ENCODE data around the gene PTPRT. TPM values are rescaled to one million over a fixed set of nuclear protein-coding genes. Genes with fewer than 3 reads are reported as not detected.

The PTPRT gene
- total RNA-seq, 1 experiment from 2014 or later: 0.13 TPM

DNA sequence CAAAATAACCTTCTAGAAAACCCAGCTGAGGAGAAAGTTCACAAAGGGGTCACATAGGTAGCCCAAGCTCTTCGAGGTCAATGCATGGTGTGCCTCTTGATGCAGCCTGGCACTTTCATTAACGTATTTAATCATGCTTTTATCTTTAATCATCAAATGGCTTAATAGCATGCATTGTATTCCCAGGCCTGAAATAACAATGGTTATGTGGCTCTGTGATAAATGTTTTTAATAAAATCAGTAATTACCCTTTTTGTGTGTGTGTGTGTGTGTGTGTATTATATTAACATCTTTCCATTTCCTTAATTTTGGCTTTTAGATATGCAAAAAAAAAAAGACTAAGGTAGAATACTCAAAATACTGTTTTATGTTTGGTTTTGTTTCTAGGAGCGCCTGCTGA, 681.8 kb downstream of the PTPRT start:
- no peak for DNase-seq
- Histone ChIP-seq H3K23ac (ENCODE audit: insufficient read length, low read depth, low read length) (no peak overlapping the region), H3K4ac (ENCODE audit: low read depth, low read length) (no peak overlapping the region), H2BK20ac (ENCODE audit: low read depth, low read length, poor library complexity, severe bottlenecking) (no peak overlapping the region), H2BK5ac (ENCODE audit: insufficient read length, low read length) (no peak overlapping the region), H3K27me3 (ENCODE audit: insufficient read depth, low read length) (no peaks in the 10 kb centered on the region), H3K79me2 (ENCODE audit: insufficient read depth, low read length) (no peaks in the 10 kb centered on the region), H3K4me2 (ENCODE audit: insufficient read depth, insufficient read length, low read length) (no peak overlapping the region), H3K14ac (ENCODE audit: insufficient read depth, low read length) (no peak overlapping the region), H3K23me2 (ENCODE audit: insufficient read length, low read depth, low read length, poor library complexity, severe bottlenecking) (no peaks in the 10 kb centered on the region), H4K91ac (ENCODE audit: insufficient read length, low read depth, low read length) (no peak overlapping the region), H3K4me1 (ENCODE audit: insufficient read depth, low read length) (no peaks in the 10 kb centered on the region), H4K5ac (ENCODE audit: insufficient read length, low read depth, low read length) (no peak overlapping the region), H3K56ac (ENCODE audit: insufficient read length, low read depth, low read length) (no peak overlapping the region), H3K9me3 (ENCODE audit: control insufficient read depth, low read depth, low read length) (no peaks in the 10 kb centered on the region), H2AFZ (ENCODE audit: low read length) (no peak overlapping the region), H4K8ac (replicated peaks; ENCODE audit: insufficient read length, low read depth, low read length) (no peak overlapping the region), H2AK5ac (ENCODE audit: insufficient read length, low read length) (no peak overlapping the region), H2BK15ac (ENCODE audit: low read depth, low read length) (no peak overlapping the region), H3T11ph (ENCODE audit: low read length) (no peak overlapping the region), H4K20me1 (ENCODE audit: control insufficient read depth, insufficient read depth, insufficient read length) (no peaks in the 10 kb centered on the region), H3K9ac (ENCODE audit: extremely low read depth, insufficient read length, low read length) (no peak overlapping the region), H3K18ac (ENCODE audit: insufficient read length, low read depth, low read length) (no peak overlapping the region), H3K79me1 (ENCODE audit: insufficient read depth, low read depth, low read length, poor library complexity, severe bottlenecking) (no peaks in the 10 kb centered on the region), H3K27ac (ENCODE audit: insufficient read length, low read depth, low read length) (no peak overlapping the region), H2BK12ac (ENCODE audit: insufficient read length, low read depth, low read length) (no peak overlapping the region), H2BK120ac (ENCODE audit: low read depth, low read length, poor library complexity, severe bottlenecking) (no peak overlapping the region)
- Mint-ChIP-seq H3K27ac (no peak overlapping the region), H3K9me3 (peaks cover 6 to 9% of the 10 kb centered on the region in 2 experiments), H3K4me1 (no peaks in the 10 kb centered on the region), H3K27me3 (ENCODE audit: low read depth) (no peaks in the 10 kb centered on the region), H3K36me3 (ENCODE audit: insufficient read depth in 1 of 3, low read depth in 3 of 3) (peaks cover 0 to 5% (median 0%) of the 10 kb centered on the region in 3 experiments; a peak in 1 of 7 replicates), H3K4me3 (no peak overlapping the region)
- TF ChIP-seq, protein P1, sequence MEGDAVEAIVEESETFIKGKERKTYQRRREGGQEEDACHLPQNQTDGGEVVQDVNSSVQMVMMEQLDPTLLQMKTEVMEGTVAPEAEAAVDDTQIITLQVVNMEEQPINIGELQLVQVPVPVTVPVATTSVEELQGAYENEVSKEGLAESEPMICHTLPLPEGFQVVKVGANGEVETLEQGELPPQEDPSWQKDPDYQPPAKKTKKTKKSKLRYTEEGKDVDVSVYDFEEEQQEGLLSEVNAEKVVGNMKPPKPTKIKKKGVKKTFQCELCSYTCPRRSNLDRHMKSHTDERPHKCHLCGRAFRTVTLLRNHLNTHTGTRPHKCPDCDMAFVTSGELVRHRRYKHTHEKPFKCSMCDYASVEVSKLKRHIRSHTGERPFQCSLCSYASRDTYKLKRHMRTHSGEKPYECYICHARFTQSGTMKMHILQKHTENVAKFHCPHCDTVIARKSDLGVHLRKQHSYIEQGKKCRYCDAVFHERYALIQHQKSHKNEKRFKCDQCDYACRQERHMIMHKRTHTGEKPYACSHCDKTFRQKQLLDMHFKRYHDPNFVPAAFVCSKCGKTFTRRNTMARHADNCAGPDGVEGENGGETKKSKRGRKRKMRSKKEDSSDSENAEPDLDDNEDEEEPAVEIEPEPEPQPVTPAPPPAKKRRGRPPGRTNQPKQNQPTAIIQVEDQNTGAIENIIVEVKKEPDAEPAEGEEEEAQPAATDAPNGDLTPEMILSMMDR (conservative IDR thresholded peaks at IDR 0.05): no peak
- WGBS (ENCODE audit: extremely low coverage, insufficient read length, low lambda C conversion rate): no CpG with 5 or more reads among the region's 3 CpGs
